Esophagus muscularis mucosa (tissue), 4 donors: ENCODE data around the gene LHPP. TPM values are rescaled to one million over a fixed set of nuclear protein-coding genes. Genes with fewer than 3 reads are reported as not detected.
A peak's percentile ranks its signal among the peaks of the same experiment; 100 is the strongest.

Experiments
- DNase-seq: peaks from one replicate; pipeline ENCODE4 v3.0.0-alpha.2; 2017; ENCODE audit errors: extremely low spot score
- H3K27ac ChIP-seq, 4 donors: fragments of 200-600 bp; sonication (generic); replicated peaks in 1 of 4; 1 replicate in 3 of 4; 2 replicates in 1 of 4; pipeline ENCODE4 v1.5.1; 2016 to 2019; ENCODE audit warnings: mild to moderate bottlenecking in 1 of 4
- H3K27me3 ChIP-seq, 4 donors: fragments of 200-600 bp; sonication (generic); one replicate each; pipeline versions ENCODE4 v1.5.1 to v1.6.0; 2016 to 2019
- H3K36me3 ChIP-seq, 4 donors: fragments of 200-600 bp; sonication (generic); one replicate each; pipeline ENCODE4 v1.5.1; 2016 to 2019
- H3K4me1 ChIP-seq, 4 donors: fragments of 200-600 bp; sonication (generic); one replicate each; pipeline ENCODE4 v1.5.1; 2016 to 2019
- H3K4me3 ChIP-seq, 4 donors: fragments of 200-600 bp; sonication (generic); 1 replicate in 2 of 4; 2 replicates in 2 of 4; pipeline ENCODE4 v1.5.1; 2016 to 2019; ENCODE audit warnings: mild to moderate bottlenecking in 4 of 4, moderate library complexity in 1 of 4
- H3K9me3 ChIP-seq, 4 donors: fragments of 200-600 bp; sonication (generic); 1 replicate in 3 of 4; 2 replicates in 1 of 4; pipeline ENCODE4 v1.5.1; 2016 to 2019
- EP300 ChIP-seq: sonication (generic); formaldehyde crosslinking; IDR thresholded peaks from one replicate; pipeline ENCODE4 v1.6.1; 2017; ENCODE audit warnings: antibody characterized with exemption
- POLR2A ChIP-seq: fragments of 450-650 bp; IDR thresholded peaks from one replicate; pipeline ENCODE4 v1.6.1; 2017; ENCODE audit warnings: antibody characterized with exemption, moderate library complexity, mild to moderate bottlenecking, low read depth
- POLR2AphosphoS5 ChIP-seq, 2 donors: sonication (generic); formaldehyde crosslinking; IDR thresholded peaks; one replicate each; pipeline ENCODE4 v1.6.1; 2017; ENCODE audit warnings: antibody characterized with exemption in 2 of 2
- WGBS: methylation state at CpG from one replicate; pipeline ENCODE4 v1.1.5; 2018; 5-methylcytosine and 5-hydroxymethylcytosine counted together
- intact Hi-C: fragments of 100-400 bp; cut with DNase I; formaldehyde crosslinking; loops from one replicate; pipeline ENCODE4 v1.15.1; 2023
- total RNA-seq, 4 donors: library from RNA; depleted of rRNA; stranded (reverse); fragments of >200 nt; gene quantifications; one replicate each; pipeline versions ENCODE4 v1.1.0 to v1.2.1, GENCODE V29; 2016
- TF ChIP-seq, protein P1 (sequence below), 3 experiments: fragments of 200-600 bp in 2 of 3; fragments of 450-650 bp in 1 of 3; sonication (generic) in 2 of 3; IDR thresholded peaks; one replicate each; pipeline ENCODE4 v1.5.1; 2017 to 2019; ENCODE audit warnings: antibody characterized with exemption in 3 of 3, mild to moderate bottlenecking in 2 of 3, moderate library complexity in 1 of 3

LHPP gene
- total RNA-seq, 4 donors from 2014 or later = 10.8 to 20.9 (median 15.7) TPM

DNA sequence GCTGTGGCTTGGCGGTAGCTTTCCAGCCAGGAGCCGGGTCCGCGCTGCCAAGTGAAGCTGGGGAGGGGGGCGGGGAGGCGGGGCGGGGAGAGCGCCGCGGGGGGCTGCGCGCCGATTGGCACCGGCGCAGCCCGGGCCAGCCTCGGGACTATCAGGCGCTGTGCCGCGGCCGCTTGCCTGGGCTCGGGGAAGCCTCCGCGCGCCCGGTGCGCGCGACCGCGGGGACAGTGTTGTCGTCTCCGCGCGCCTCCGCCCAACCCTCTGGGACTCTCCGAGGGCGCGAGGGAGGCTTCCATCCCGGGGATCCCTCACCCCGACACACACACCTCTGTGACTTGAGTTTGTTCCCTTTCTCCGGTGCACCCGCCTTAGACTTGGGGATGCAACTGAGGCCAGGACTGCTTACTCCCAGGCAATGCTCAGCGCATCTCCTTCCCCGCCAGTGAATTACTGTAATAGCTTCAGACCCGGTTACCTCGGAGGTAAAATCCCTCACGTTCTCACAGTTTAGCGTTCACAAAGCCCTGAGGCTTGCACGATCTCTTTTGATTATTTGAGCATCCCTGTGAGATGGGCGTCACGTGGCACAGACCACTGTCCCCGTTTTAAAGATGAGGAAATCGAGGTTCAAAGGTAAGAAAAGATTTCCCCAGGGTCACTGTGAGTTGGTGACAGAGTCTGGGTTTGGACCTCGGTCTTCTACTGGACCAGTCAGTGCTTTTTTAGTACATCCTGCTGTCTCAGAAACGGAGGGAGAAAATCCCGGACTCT lies 11.4 kb upstream of the LHPP start, which contains the start of gene NKX1-2:
Gene NKX1-2, minus strand, starts transcription at position 24 of the 771 bp plus-strand sequence. CDS start 92 bp downstream, outside the sequence.
- Histone ChIP-seq H3K36me3 (no peaks in the 10 kb centered on the region), H3K27ac (no peak within 1 kb of the TSS), H3K9me3 (no peaks in the 10 kb centered on the region), H3K4me1 (peaks cover 17 to 40% (median 38%) of the 10 kb centered on the region in 4 donors), H3K27me3 (peaks cover 7 to 92% (median 46%) of the 10 kb centered on the region in 4 donors), H3K4me3 (peak within 1 kb of the TSS; percentile 32 to 38 (median 36))
- 5% methylated on average over 25 of the region's 57 CpGs for WGBS
- TF ChIP-seq POLR2AphosphoS5 (IDR thresholded peaks at IDR 0.05) (no peak), EP300 (no peak), POLR2A (no peak)
- TF ChIP-seq, protein P1, sequence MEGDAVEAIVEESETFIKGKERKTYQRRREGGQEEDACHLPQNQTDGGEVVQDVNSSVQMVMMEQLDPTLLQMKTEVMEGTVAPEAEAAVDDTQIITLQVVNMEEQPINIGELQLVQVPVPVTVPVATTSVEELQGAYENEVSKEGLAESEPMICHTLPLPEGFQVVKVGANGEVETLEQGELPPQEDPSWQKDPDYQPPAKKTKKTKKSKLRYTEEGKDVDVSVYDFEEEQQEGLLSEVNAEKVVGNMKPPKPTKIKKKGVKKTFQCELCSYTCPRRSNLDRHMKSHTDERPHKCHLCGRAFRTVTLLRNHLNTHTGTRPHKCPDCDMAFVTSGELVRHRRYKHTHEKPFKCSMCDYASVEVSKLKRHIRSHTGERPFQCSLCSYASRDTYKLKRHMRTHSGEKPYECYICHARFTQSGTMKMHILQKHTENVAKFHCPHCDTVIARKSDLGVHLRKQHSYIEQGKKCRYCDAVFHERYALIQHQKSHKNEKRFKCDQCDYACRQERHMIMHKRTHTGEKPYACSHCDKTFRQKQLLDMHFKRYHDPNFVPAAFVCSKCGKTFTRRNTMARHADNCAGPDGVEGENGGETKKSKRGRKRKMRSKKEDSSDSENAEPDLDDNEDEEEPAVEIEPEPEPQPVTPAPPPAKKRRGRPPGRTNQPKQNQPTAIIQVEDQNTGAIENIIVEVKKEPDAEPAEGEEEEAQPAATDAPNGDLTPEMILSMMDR (IDR thresholded peaks at IDR 0.05) = no peak
- intact Hi-C loops = no loop called here
- no peak for DNase-seq

DNA sequence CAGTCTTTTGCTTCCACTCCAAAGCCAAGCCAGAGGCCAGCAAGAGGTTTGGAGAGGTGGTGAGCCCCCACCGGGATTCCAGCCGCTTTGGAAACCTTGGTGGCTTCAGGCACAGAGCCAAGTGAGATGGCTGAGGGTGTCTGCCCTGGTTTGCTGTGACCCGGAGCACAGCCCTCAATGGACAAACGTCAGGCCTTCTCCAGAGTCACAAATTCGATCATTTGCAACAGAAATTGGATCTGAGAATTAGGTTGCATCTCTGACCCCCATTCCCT lies 10.9 kb upstream of the LHPP start:
- Histone ChIP-seq H3K36me3 (no peaks in the 10 kb centered on the region), H3K4me1 (peaks cover 17 to 40% (median 38%) of the 10 kb centered on the region in 4 donors), H3K27me3 (peaks cover 7 to 97% (median 46%) of the 10 kb centered on the region in 4 donors), H3K4me3 (no peak overlapping the region), H3K9me3 (no peaks in the 10 kb centered on the region), H3K27ac (no peak overlapping the region)
- DNase-seq = no peak
- intact Hi-C loops = no loop called here
- TF ChIP-seq POLR2A (no peak), POLR2AphosphoS5 (IDR thresholded peaks at IDR 0.05) (no peak), EP300 (no peak)
- TF ChIP-seq, protein P1 (IDR thresholded peaks at IDR 0.05) = no peak
- WGBS = no CpG with 5 or more reads among the region's 5 CpGs

DNA sequence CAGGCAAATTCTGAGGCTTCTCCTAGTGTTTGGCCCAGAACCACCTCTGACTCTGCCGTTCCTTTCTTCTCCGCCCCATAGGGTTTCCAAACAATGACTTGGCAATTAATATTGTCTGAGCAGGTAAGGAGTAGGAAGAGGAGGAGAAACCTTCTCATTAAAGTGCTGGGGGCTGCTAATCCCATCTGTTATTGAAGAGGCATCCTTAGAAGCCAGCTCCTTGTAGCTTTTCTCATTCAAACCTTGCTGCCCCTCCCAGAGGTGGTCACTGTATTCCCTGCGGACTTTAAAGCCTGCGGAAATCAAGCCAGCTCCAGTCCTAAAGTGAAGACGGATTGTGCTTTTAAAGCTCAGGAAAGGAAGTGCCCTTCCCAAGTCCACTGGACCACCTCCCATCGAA lies 10.3 kb upstream of the LHPP start:
- Histone ChIP-seq H3K4me1 (peaks cover 17 to 40% (median 38%) of the 10 kb centered on the region in 4 donors), H3K27me3 (peaks cover 7 to 94% (median 46%) of the 10 kb centered on the region in 4 donors), H3K27ac (no peak overlapping the region), H3K36me3 (no peaks in the 10 kb centered on the region), H3K4me3 (no peak overlapping the region), H3K9me3 (no peaks in the 10 kb centered on the region)
- TF ChIP-seq POLR2A (no peak), EP300 (no peak), POLR2AphosphoS5 (IDR thresholded peaks at IDR 0.05) (no peak)
- TF ChIP-seq, protein P1 (IDR thresholded peaks at IDR 0.05) = no peak
- DNase-seq = no peak
- intact Hi-C loops = no loop called here
- WGBS = 45% methylated on average over 6 of the region's 6 CpGs

DNA sequence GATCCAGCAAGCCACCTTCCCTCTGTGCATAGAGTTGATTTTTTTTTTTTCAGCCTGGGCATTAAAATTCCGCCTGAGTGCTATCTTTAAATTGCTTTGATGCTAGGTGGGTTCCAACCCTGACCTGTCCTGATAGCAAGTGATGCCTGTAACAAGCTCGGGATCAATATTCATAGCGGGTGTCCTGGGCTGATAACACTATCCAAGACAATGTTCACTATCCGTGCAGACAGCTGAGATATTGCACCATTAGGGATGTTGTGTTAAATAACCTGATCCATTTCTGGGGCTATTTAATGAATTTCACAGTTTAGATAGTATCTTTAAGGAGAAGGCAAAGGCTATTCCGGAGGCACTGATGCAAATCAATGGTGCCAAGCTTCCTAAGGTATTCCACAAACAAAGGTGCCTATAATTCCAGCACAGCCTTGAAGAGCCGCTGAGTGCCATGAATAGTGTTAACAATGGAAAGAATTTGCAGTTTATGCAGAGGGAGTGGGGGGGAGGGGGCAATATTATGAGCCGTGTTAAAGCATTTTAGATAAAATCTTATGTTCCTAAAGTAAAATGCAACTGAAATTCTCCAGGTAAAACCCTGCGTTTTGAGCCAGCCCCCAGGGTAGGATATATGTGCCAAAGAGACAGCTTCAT lies 7.5 kb upstream of the LHPP start:
- no peak for DNase-seq
- Histone ChIP-seq H3K4me3 (no peak overlapping the region), H3K36me3 (no peaks in the 10 kb centered on the region), H3K4me1 (peaks cover 6 to 17% (median 16%) of the 10 kb centered on the region in 4 donors), H3K27ac (no peak overlapping the region), H3K27me3 (peaks cover 2 to 71% (median 21%) of the 10 kb centered on the region in 4 donors), H3K9me3 (no peaks in the 10 kb centered on the region)
- 27% methylated on average over 8 of the region's 8 CpGs for WGBS
- TF ChIP-seq, protein P1 (IDR thresholded peaks at IDR 0.05) = no peak
- TF ChIP-seq POLR2AphosphoS5 (IDR thresholded peaks at IDR 0.05) (no peak), EP300 (no peak), POLR2A (no peak)
- intact Hi-C loops = no loop called here
